Stomach (tissue), 9 donors: ENCODE results near the gene RNF7. TPM values are rescaled to one million over a fixed set of nuclear protein-coding genes. Genes with fewer than 3 reads are reported as not detected.
"Not testable (repeated sequence)": the region's sequence is repeated elsewhere in the genome, so short reads cannot be mapped to it uniquely, and the experiment has no call there.

Experiments used
- DNase-seq, 2 donors: peaks; one replicate each; pipeline versions ENCODE4 v3.0.0 to v3.0.0-alpha.2; 2013 to 2019
- H3K27ac ChIP-seq, 5 donors: fragments of 200-600 bp in 4 of 5; sonication (generic) in 4 of 5; one replicate each; pipeline ENCODE4 v1.5.1; 2013 to 2019; ENCODE audit warnings: mild to moderate bottlenecking in 1 of 5, moderate library complexity in 1 of 5
- H3K27me3 ChIP-seq, 3 donors: fragments of 200-600 bp; sonication (generic); one replicate each; pipeline ENCODE4 v1.5.1; 2017 to 2019; ENCODE audit warnings: mixed run types in 1 of 3
- H3K36me3 ChIP-seq, 4 donors: fragments of 200-600 bp; sonication (generic); 1 replicate in 3 of 4; 2 replicates in 1 of 4; pipeline ENCODE4 v1.5.1; 2016 to 2019
- H3K4me1 ChIP-seq, 4 donors: fragments of 200-600 bp; sonication (generic); one replicate each; pipeline ENCODE4 v1.5.1; 2016 to 2019
- H3K4me3 ChIP-seq, 4 donors: fragments of 200-600 bp; sonication (generic) in 3 of 4; one replicate each; pipeline ENCODE4 v1.5.1; 2016 to 2019; ENCODE audit warnings: mild to moderate bottlenecking in 1 of 4
- H3K9me3 ChIP-seq, 4 donors: fragments of 200-600 bp; sonication (generic); one replicate each; pipeline ENCODE4 v1.5.1; 2016 to 2019
- EP300 ChIP-seq: sonication (generic); formaldehyde crosslinking; IDR thresholded peaks from one replicate; pipeline ENCODE4 v1.6.1; 2017; ENCODE audit warnings: antibody characterized with exemption
- POLR2A ChIP-seq, 4 donors: fragments of 450-650 bp; IDR thresholded peaks; one replicate each; pipeline ENCODE4 v1.6.1; 2016; ENCODE audit warnings: antibody characterized with exemption in 4 of 4, control low read depth in 2 of 4, mild to moderate bottlenecking in 1 of 4, moderate library complexity in 1 of 4
- POLR2AphosphoS5 ChIP-seq, 3 donors: sonication (generic); formaldehyde crosslinking; IDR thresholded peaks; one replicate each; pipeline ENCODE4 v1.6.1; 2016; ENCODE audit warnings: antibody characterized with exemption in 3 of 3
- WGBS, 5 donors: extraction: QIAGEN DNeasy Blood & Tissue Kit in 3 of 5; methylation state at CpG; one replicate each; pipeline versions ENCODE4 v1.1.5 to v1.1.7; 2013 to 2018; 5-methylcytosine and 5-hydroxymethylcytosine counted together
- intact Hi-C: fragments of 100-400 bp; cut with DNase I; formaldehyde crosslinking; loops from one replicate; pipeline ENCODE4 v1.15.1; 2023; ENCODE audit warnings: low total_unique reads
- polyA plus RNA-seq, 3 donors: library from polyadenylated mRNA; stranded (reverse); fragments of 200-250 nt; gene quantifications; one replicate each; pipeline ENCODE4 v1.2.3, GENCODE V29; 2013
- total RNA-seq, 5 donors: library from RNA; depleted of rRNA; stranded (reverse); fragments of >200 nt; gene quantifications; one replicate each; pipeline versions ENCODE4 v1.1.0 to v1.2.3, GENCODE V29; 2014 to 2016
- TF ChIP-seq, protein P1 (sequence below), 7 experiments: fragments of 450-650 bp in 4 of 7; fragments of 200-600 bp in 3 of 7; sonication (generic) in 3 of 7; IDR thresholded peaks; one replicate each; pipeline ENCODE4 v1.5.1; 2016 to 2019; ENCODE audit warnings: antibody characterized with exemption in 7 of 7, control low read depth in 2 of 7, mild to moderate bottlenecking in 1 of 7
- donor health status: healthy with polysubstance abuse.
- donor health status: Bipolar disorder and iron deficiency.
- donor health status: healthy.

Gene RNF7
- total and polyA plus RNA-seq, 8 donors, result 40.2 to 236 (median 111) TPM

GRCh38 chr3:141753399-141753798 is 15.3 kb downstream of the RNF7 start:
- Histone ChIP-seq H3K4me1 (no peaks in the 10 kb centered on the region), H3K36me3 (peaks cover 0 to 36% (median 35%) of the 10 kb centered on the region in 4 donors), H3K4me3 (no peak overlapping the region), H3K27ac (no peak overlapping the region), H3K27me3 (no peaks in the 10 kb centered on the region), H3K9me3 (no peaks in the 10 kb centered on the region)
- TF ChIP-seq EP300, result no peak
- 88 to 95% (median 91%) methylated on average over 3 of the region's 3 CpGs for WGBS, 5 donors
- DNase-seq, result no peak
- intact Hi-C loops, result no loop called here

- no peak overlapping the region for H3K27ac ChIP-seq
- WGBS, 5 donors, result 69 to 89% (median 75%) methylated on average over 1 of the region's 1 CpG
- H3K4me3 ChIP-seq, result no peak overlapping the region
- intact Hi-C loops, result no loop called here
- peaks cover 0 to 30% (median 28%) of the 10 kb centered on the region in 4 donors for H3K36me3 ChIP-seq
- H3K27me3 ChIP-seq, result no peaks in the 10 kb centered on the region
- no peaks in the 10 kb centered on the region for H3K9me3 ChIP-seq
- no peaks in the 10 kb centered on the region for H3K4me1 ChIP-seq
- TF ChIP-seq POLR2AphosphoS5 (IDR thresholded peaks at IDR 0.05), result no peak
- DNase-seq, result no peak
Measured at GRCh38 chr3:141754032-141754431, 15.9 kb downstream of the RNF7 start.

- WGBS, 5 donors, result 71 to 88% (median 82%) methylated on average over 11 to 17 of the region's 19 CpGs
- intact Hi-C loops, H3K4me3 ChIP-seq, H3K27me3 ChIP-seq, H3K36me3 ChIP-seq, DNase-seq, H3K4me1 ChIP-seq, H3K9me3 ChIP-seq, H3K27ac ChIP-seq: not testable (repeated sequence)
Measured at GRCh38 chr3:141762552-141762951, 24.5 kb downstream of the RNF7 start.

- TF ChIP-seq EP300, result no peak
- TF ChIP-seq POLR2AphosphoS5 (IDR thresholded peaks at IDR 0.05), result no peak
- TF ChIP-seq, protein P1, sequence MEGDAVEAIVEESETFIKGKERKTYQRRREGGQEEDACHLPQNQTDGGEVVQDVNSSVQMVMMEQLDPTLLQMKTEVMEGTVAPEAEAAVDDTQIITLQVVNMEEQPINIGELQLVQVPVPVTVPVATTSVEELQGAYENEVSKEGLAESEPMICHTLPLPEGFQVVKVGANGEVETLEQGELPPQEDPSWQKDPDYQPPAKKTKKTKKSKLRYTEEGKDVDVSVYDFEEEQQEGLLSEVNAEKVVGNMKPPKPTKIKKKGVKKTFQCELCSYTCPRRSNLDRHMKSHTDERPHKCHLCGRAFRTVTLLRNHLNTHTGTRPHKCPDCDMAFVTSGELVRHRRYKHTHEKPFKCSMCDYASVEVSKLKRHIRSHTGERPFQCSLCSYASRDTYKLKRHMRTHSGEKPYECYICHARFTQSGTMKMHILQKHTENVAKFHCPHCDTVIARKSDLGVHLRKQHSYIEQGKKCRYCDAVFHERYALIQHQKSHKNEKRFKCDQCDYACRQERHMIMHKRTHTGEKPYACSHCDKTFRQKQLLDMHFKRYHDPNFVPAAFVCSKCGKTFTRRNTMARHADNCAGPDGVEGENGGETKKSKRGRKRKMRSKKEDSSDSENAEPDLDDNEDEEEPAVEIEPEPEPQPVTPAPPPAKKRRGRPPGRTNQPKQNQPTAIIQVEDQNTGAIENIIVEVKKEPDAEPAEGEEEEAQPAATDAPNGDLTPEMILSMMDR (IDR thresholded peaks at IDR 0.05), result no peak
- no peak for TF ChIP-seq POLR2A (IDR thresholded peaks at IDR 0.05)
- WGBS, 5 donors, result 91 to 98% (median 96%) methylated on average over 9 of the region's 9 CpGs
- Histone ChIP-seq H3K9me3 (no peaks in the 10 kb centered on the region), H3K27ac (no peak within 1 kb of the TSS), H3K36me3 (no peaks in the 10 kb centered on the region), H3K27me3 (no peaks in the 10 kb centered on the region), H3K4me3 (no peak within 1 kb of the TSS), H3K4me1 (no peaks in the 10 kb centered on the region)
- DNase-seq, result no peak
- intact Hi-C loops, result no loop called here
Measured at GRCh38 chr3:141763088-141763750, 25.1 kb downstream of the RNF7 start, which contains the start of gene GRK7. GRK7 (plus strand) TSS chr3:141763408; CDS start chr3:141778285, 14,877 bp downstream.

- no peaks in the 10 kb centered on the region for H3K36me3 ChIP-seq
- no peaks in the 10 kb centered on the region for H3K9me3 ChIP-seq
- no peaks in the 10 kb centered on the region for H3K27me3 ChIP-seq
- H3K27ac ChIP-seq, result no peak overlapping the region
- 92 to 100% (median 97%) methylated on average over 2 of the region's 2 CpGs for WGBS, 5 donors
- H3K4me3 ChIP-seq, result no peak overlapping the region
- intact Hi-C loops, result no loop called here
- TF ChIP-seq EP300 (no peak), POLR2A (IDR thresholded peaks at IDR 0.05) (no peak), POLR2AphosphoS5 (IDR thresholded peaks at IDR 0.05) (no peak)
- TF ChIP-seq, protein P1 (IDR thresholded peaks at IDR 0.05), result no peak
- no peaks in the 10 kb centered on the region for H3K4me1 ChIP-seq
- DNase-seq, result no peak
Measured at GRCh38 chr3:141764045-141764444, 25.9 kb downstream of the RNF7 start.

GRCh38 chr3:141764465-141764864 is 26.4 kb downstream of the RNF7 start:
- intact Hi-C loops, result no loop called here
- Histone ChIP-seq H3K27ac (no peak overlapping the region), H3K4me3 (no peak overlapping the region), H3K9me3 (no peaks in the 10 kb centered on the region), H3K27me3 (no peaks in the 10 kb centered on the region), H3K36me3 (no peaks in the 10 kb centered on the region), H3K4me1 (no peaks in the 10 kb centered on the region)
- 92 to 100% (median 97%) methylated on average over 1 of the region's 1 CpG for WGBS, 5 donors
- TF ChIP-seq POLR2A (IDR thresholded peaks at IDR 0.05), result no peak
- TF ChIP-seq EP300, result no peak
- TF ChIP-seq, protein P1 (IDR thresholded peaks at IDR 0.05), result no peak
- no peak for TF ChIP-seq POLR2AphosphoS5 (IDR thresholded peaks at IDR 0.05)
- DNase-seq, result no peak
